22Rv1 (cell line): ENCODE data around the gene ITIH1.

Source experiments
- ZFX ChIP-seq: fragments of 450-650 bp; IDR thresholded peaks from 2 replicates; pipeline ENCODE4 v1.6.1; 2017; ENCODE audit warnings: antibody characterized with exemption, borderline replicate concordance
- TF ChIP-seq, protein P1 (sequence below): fragments of 450-650 bp; IDR thresholded peaks from 2 replicates; pipeline ENCODE4 v1.5.1; 2017; ENCODE audit warnings: mild to moderate bottlenecking

- TF ChIP-seq, protein P1, sequence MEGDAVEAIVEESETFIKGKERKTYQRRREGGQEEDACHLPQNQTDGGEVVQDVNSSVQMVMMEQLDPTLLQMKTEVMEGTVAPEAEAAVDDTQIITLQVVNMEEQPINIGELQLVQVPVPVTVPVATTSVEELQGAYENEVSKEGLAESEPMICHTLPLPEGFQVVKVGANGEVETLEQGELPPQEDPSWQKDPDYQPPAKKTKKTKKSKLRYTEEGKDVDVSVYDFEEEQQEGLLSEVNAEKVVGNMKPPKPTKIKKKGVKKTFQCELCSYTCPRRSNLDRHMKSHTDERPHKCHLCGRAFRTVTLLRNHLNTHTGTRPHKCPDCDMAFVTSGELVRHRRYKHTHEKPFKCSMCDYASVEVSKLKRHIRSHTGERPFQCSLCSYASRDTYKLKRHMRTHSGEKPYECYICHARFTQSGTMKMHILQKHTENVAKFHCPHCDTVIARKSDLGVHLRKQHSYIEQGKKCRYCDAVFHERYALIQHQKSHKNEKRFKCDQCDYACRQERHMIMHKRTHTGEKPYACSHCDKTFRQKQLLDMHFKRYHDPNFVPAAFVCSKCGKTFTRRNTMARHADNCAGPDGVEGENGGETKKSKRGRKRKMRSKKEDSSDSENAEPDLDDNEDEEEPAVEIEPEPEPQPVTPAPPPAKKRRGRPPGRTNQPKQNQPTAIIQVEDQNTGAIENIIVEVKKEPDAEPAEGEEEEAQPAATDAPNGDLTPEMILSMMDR, result no peak
- TF ChIP-seq ZFX, result no peak
Measured at GRCh38 chr3:52819936-52820335, 42.5 kb downstream of the ITIH1 start.
